ENCODE results near the gene ANXA5.

- TF ChIP-seq, protein P1, sequence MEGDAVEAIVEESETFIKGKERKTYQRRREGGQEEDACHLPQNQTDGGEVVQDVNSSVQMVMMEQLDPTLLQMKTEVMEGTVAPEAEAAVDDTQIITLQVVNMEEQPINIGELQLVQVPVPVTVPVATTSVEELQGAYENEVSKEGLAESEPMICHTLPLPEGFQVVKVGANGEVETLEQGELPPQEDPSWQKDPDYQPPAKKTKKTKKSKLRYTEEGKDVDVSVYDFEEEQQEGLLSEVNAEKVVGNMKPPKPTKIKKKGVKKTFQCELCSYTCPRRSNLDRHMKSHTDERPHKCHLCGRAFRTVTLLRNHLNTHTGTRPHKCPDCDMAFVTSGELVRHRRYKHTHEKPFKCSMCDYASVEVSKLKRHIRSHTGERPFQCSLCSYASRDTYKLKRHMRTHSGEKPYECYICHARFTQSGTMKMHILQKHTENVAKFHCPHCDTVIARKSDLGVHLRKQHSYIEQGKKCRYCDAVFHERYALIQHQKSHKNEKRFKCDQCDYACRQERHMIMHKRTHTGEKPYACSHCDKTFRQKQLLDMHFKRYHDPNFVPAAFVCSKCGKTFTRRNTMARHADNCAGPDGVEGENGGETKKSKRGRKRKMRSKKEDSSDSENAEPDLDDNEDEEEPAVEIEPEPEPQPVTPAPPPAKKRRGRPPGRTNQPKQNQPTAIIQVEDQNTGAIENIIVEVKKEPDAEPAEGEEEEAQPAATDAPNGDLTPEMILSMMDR (IDR thresholded peaks at IDR 0.05): no peak
- TF ChIP-seq POLR2AphosphoS5 (IDR thresholded peaks at IDR 0.05): no peak
- no peak for TF ChIP-seq POLR2A (IDR thresholded peaks at IDR 0.05)
Observed at GRCh38 chr4:121701263-121701662, 4.5 kb upstream of the ANXA5 start.
